IMR-90 (cell line): ENCODE results near the gene MAML2. TPM values are rescaled to one million over a fixed set of nuclear protein-coding genes. Genes with fewer than 3 reads are reported as not detected.
A peak's percentile ranks its signal among the peaks of the same experiment; 100 is the strongest.

Experiments used
- ATAC-seq: fragments of 200-7000 bp; cut with Tn5 transposase; 2 replicates; pipeline ENCODE4 v1.9.1; 2020; ENCODE audit warnings: low read depth, mild to moderate bottlenecking, moderate library complexity
- BruUV-seq: library from RNA; stranded (reverse); fragments of 400-500 nt; replicated peaks from 2 replicates; lab custom pipeline; 2021; lab: Mats Ljungman, UMichigan
- CTCF ChIA-PET: fragments of 300-600 bp; formaldehyde crosslinking; extraction: SDS; loops from one replicate; lab custom pipeline; 2021; ENCODE audit warnings: antibody characterized with exemption; lab: Yijun Ruan, JAX
- POLR2A ChIA-PET: fragments of 300-600 bp; sonication (Branson Sonifier 250); formaldehyde crosslinking; loops from one replicate; lab custom pipeline; 2022; ENCODE audit warnings: antibody characterized with exemption; ENCODE audit not compliant: unreplicated experiment; lab: Charles Lee
- DNase-seq: peaks from one replicate; pipeline ENCODE4 v3.0.0; 2013
- H2AFZ ChIP-seq: replicated peaks from 2 replicates; pipeline ENCODE3; 2013; ENCODE audit warnings: low read length, mild to moderate bottlenecking; ENCODE audit not compliant: poor library complexity
- H2AK5ac ChIP-seq: 2 replicates; pipeline ENCODE4 v1.6.1; 2013; ENCODE audit warnings: low read depth, low read length, inconsistent platforms
- H2AK9ac ChIP-seq: replicated peaks from 2 replicates; pipeline ENCODE3; 2013; ENCODE audit warnings: mild to moderate bottlenecking, low read depth, low read length, moderate library complexity; ENCODE audit not compliant: poor library complexity
- H2BK120ac ChIP-seq: 2 replicates; pipeline ENCODE4 v1.6.1; 2013; ENCODE audit warnings: low read depth, low read length, inconsistent platforms
- H2BK15ac ChIP-seq: 3 replicates; pipeline ENCODE4 v1.6.1; 2013; ENCODE audit warnings: low read depth, low read length, inconsistent platforms
- H2BK20ac ChIP-seq: 2 replicates; pipeline ENCODE4 v1.6.1; 2013; ENCODE audit warnings: low read depth, mild to moderate bottlenecking, inconsistent platforms, low read length, moderate library complexity
- H2BK5ac ChIP-seq: 2 replicates; pipeline ENCODE4 v1.6.1; 2013; ENCODE audit warnings: mild to moderate bottlenecking, low read depth, low read length, inconsistent platforms; ENCODE audit not compliant: poor library complexity, severe bottlenecking
- H3K14ac ChIP-seq: replicated peaks from 2 replicates; pipeline ENCODE4 v1.6.1; 2013; ENCODE audit warnings: low read depth, low read length, inconsistent platforms
- H3K18ac ChIP-seq: 2 replicates; pipeline ENCODE4 v1.6.1; 2013; ENCODE audit warnings: low read depth, low read length, control low read depth
- H3K23ac ChIP-seq: 2 replicates; pipeline ENCODE4 v1.6.1; 2013; ENCODE audit warnings: low read depth, low read length, inconsistent platforms
- H3K27ac ChIP-seq: 2 replicates; pipeline ENCODE4 v1.5.1; 2013; ENCODE audit warnings: mild to moderate bottlenecking, control low read depth, low read length; ENCODE audit not compliant: insufficient read depth
- H3K27me3 ChIP-seq: 2 replicates; pipeline ENCODE4 v1.6.1; 2013; ENCODE audit warnings: low read length; ENCODE audit not compliant: control insufficient read depth, insufficient read depth
- H3K36me3 ChIP-seq: 2 replicates; pipeline ENCODE4 v1.6.1; 2013; ENCODE audit warnings: low read length, mixed read lengths; ENCODE audit not compliant: control insufficient read depth, insufficient read depth
- H3K4ac ChIP-seq: 2 replicates; pipeline ENCODE4 v1.6.1; 2013; ENCODE audit warnings: low read depth, low read length, inconsistent platforms
- H3K4me1 ChIP-seq: 2 replicates; pipeline ENCODE4 v1.6.1; 2013; ENCODE audit warnings: low read length, mixed read lengths; ENCODE audit not compliant: control insufficient read depth, insufficient read depth
- H3K4me2 ChIP-seq: 2 replicates; pipeline ENCODE4 v1.6.1; 2013; ENCODE audit warnings: low read depth, mild to moderate bottlenecking, control low read depth, low read length, moderate library complexity
- H3K4me3 ChIP-seq: 2 replicates; pipeline ENCODE4 v1.5.1; 2013; ENCODE audit warnings: low read depth, mild to moderate bottlenecking, control low read depth, low read length, moderate library complexity; ENCODE audit not compliant: insufficient read depth
- H3K56ac ChIP-seq: 2 replicates; pipeline ENCODE4 v1.6.1; 2013; ENCODE audit warnings: low read length, inconsistent platforms; ENCODE audit not compliant: insufficient read depth; ENCODE audit errors: extremely low read depth
- H3K79me1 ChIP-seq, 2 experiments: 2 replicates each; pipeline ENCODE4 v1.6.1; 2013; ENCODE audit warnings: low read length in 2 of 2, inconsistent platforms in 1 of 2, low read depth in 1 of 2
- H3K9ac ChIP-seq: 2 replicates; pipeline ENCODE4 v1.6.1; 2013; ENCODE audit warnings: low read depth, low read length, control low read depth
- H3K9me1 ChIP-seq: 2 replicates; pipeline ENCODE4 v1.6.1; 2013; ENCODE audit warnings: low read length, inconsistent platforms; ENCODE audit not compliant: insufficient read depth
- H3K9me3 ChIP-seq: 2 replicates; pipeline ENCODE4 v1.6.1; 2013; ENCODE audit warnings: low read length; ENCODE audit not compliant: control insufficient read depth, insufficient read depth
- H4K20me1 ChIP-seq: 2 replicates; pipeline ENCODE4 v1.6.1; 2013; ENCODE audit warnings: low read length, inconsistent platforms; ENCODE audit not compliant: insufficient read depth
- H4K5ac ChIP-seq: 2 replicates; pipeline ENCODE4 v1.6.1; 2013; ENCODE audit warnings: mild to moderate bottlenecking, low read depth, low read length, control low read depth
- H4K8ac ChIP-seq, 2 experiments: 2 replicates each; pipeline ENCODE4 v1.6.1; 2013; ENCODE audit warnings: low read depth in 2 of 2, low read length in 2 of 2, control low read depth in 1 of 2, inconsistent platforms in 1 of 2
- H4K91ac ChIP-seq: 2 replicates; pipeline ENCODE4 v1.6.1; 2013; ENCODE audit warnings: low read depth, low read length, inconsistent platforms; ENCODE audit not compliant: insufficient read depth
- BHLHE40 ChIP-seq: fragments of 150-350 bp; IDR thresholded peaks from 2 replicates; pipeline ENCODE4 v1.6.1; 2016; ENCODE audit warnings: mild to moderate bottlenecking, low read depth, low read length
- RAD21 ChIP-seq: IDR thresholded peaks from 2 replicates; pipeline ENCODE4 v1.6.1; 2012; ENCODE audit warnings: low read length, improper control_type of control experiment
- USF2 ChIP-seq: fragments of 150-350 bp; IDR thresholded peaks from 2 replicates; pipeline ENCODE4 v1.6.1; 2017; ENCODE audit warnings: mild to moderate bottlenecking, antibody characterized with exemption, low read length, low read depth
- WGBS, 2 experiments: methylation state at CpG; one replicate each; pipeline versions ENCODE4 v1.1.5 to v1.1.7; 2013; ENCODE audit warnings: missing lambda C conversion rate in 2 of 2; ENCODE audit not compliant: insufficient read length in 1 of 2; ENCODE audit errors: extremely low coverage in 2 of 2; 5-methylcytosine and 5-hydroxymethylcytosine counted together
- dilution Hi-C: fragments of 300-500 bp; cut with HindIII; formaldehyde crosslinking; loops from one replicate; pipeline ENCODE4 v1.14.3; 2018; ENCODE audit warnings: low sequenced_read_pairs; ENCODE audit not compliant: unreplicated experiment
- in situ Hi-C: fragments of 300-500 bp; cut with MboI; formaldehyde crosslinking; loops from 3 replicates; pipeline ENCODE4 v1.14.3; 2019; ENCODE audit warnings: low sequenced_read_pairs, inconsistent platforms, mixed read lengths
- intact Hi-C: fragments of 100-400 bp; cut with micrococcal nuclease; formaldehyde crosslinking; loops from 2 replicates; pipeline ENCODE4 v1.10.0; 2022
- polyA plus RNA-seq, 3 experiments: library from polyadenylated mRNA; depleted of rRNA; stranded (reverse); fragments of >200 nt; gene quantifications; 2 replicates each; pipeline ENCODE4 v1.2.3, GENCODE V29; 2012; ENCODE audit warnings: low replicate concordance in 1 of 3
- total RNA-seq: library from RNA; depleted of rRNA; stranded (reverse); fragments of >200 nt; gene quantifications from 2 replicates; pipeline ENCODE4 v1.2.3, GENCODE V29; 2012

Gene MAML2
- total and polyA plus RNA-seq, 2 of the 4 experiments (the other 2 are of a cell fraction): 15.0 to 19.5 TPM

DNA sequence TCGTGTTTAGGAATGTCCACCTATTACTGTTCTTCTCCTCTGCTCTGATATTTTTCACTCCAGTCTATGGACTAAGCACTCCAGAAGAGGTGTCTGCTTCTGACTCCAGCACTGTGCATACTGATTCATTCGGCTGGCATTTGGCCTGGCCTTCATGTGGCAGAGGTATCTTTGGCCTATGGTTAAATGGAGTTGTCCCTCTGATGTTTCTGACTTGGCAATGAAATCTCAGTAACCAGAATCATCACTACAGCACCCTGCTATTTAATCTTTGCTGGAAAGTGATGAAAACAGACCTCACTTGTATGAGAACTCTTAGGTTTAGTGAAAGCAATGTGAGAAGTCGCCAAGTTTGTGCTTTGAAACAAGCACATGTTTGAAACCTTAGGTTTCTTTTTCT is 155.2 kb downstream of the MAML2 start:
- H3K27ac ChIP-seq: peak overlapping the region; percentile 67
- peaks cover 16 to 52% of the 10 kb centered on the region in 2 experiments for H3K79me1 ChIP-seq
- ATAC-seq (peak; percentile 91), DNase-seq (peak; percentile 85)
- 0 out of 3 replicates have a peak overlapping the region, but pooled peaks have one; percentile 4 for H2BK15ac ChIP-seq
- peak overlapping the region; percentile 46; the same call in 1 of the 2 replicates for H3K4me2 ChIP-seq
- 0 out of 2 replicates have a peak, but pooled peaks cover 5% of the 10 kb centered on the region for H3K9me1 ChIP-seq
- H2BK120ac ChIP-seq: peak overlapping the region; percentile 88
- 0 out of 2 replicates have a peak overlapping the region, but pooled peaks have one; percentile 8 for H3K9ac ChIP-seq
- H4K8ac ChIP-seq: peak overlapping the region in 1 of 2 experiments; percentile 46; a peak in 3 of 4 replicates
- no peak overlapping the region for H4K5ac ChIP-seq
- BruUV-seq: no TSS peak
- POLR2A ChIA-PET: no interaction called here
- peak overlapping the region; percentile 48 for H4K91ac ChIP-seq
- TF ChIP-seq RAD21 (0 out of 2 replicates have a peak, but pooled peaks have one; percentile 6), USF2 (no peak), BHLHE40 (peak; percentile 31; the same call in 1 of the 2 replicates)
- no peak overlapping the region for H2AK9ac ChIP-seq
- 0 out of 2 replicates have a peak overlapping the region, but pooled peaks have one; percentile 10 for H3K23ac ChIP-seq
- H3K27me3 ChIP-seq: no peaks in the 10 kb centered on the region
- no peak overlapping the region for H2AFZ ChIP-seq
- H2BK5ac ChIP-seq: peak overlapping the region; percentile 99
- no peaks in the 10 kb centered on the region for H4K20me1 ChIP-seq
- peak overlapping the region; percentile 77 for H2BK20ac ChIP-seq
- H3K4me1 ChIP-seq: peaks cover 13% of the 10 kb centered on the region
- H3K4me3 ChIP-seq: no peak overlapping the region
- dilution Hi-C loops: no loop called here
- in situ Hi-C loops: no loop called here
- no peaks in the 10 kb centered on the region for H3K9me3 ChIP-seq
- peak overlapping the region; percentile 45; the same call in 1 of the 2 replicates for H3K18ac ChIP-seq
- WGBS, 2 experiments: no CpG with 5 or more reads among the region's 3 CpGs
- H3K56ac ChIP-seq: peak overlapping the region; percentile 74
- H2AK5ac ChIP-seq: no peak overlapping the region
- CTCF ChIA-PET: interaction anchor here (0.7 kb wide), 3 partner anchors 30 to 339 kb away, joined by 3 read pairs; no protein-coding TSS in a partner anchor
- no peak overlapping the region; the same call in none of the 2 replicates for H3K4ac ChIP-seq
- intact Hi-C loops: no loop called here
- no peaks in the 10 kb centered on the region for H3K36me3 ChIP-seq
- no peak overlapping the region for H3K14ac ChIP-seq
